LNCaP clone FGC (cell line): ENCODE results near the gene ANGPTL2.

Source experiments
- DNase-seq: peaks from one replicate; pipeline ENCODE4 v3.0.0-alpha.2; 2011; ENCODE audit warnings: low read depth
- H3K4me3 ChIP-seq: 2 replicates; pipeline ENCODE4 v1.5.1; 2011; ENCODE audit warnings: mild to moderate bottlenecking, low read depth, low read length, control low read depth
- TF ChIP-seq, protein P1 (sequence below): IDR thresholded peaks from 2 replicates; pipeline ENCODE4 v1.5.1; 2012; ENCODE audit warnings: mild to moderate bottlenecking; ENCODE audit not compliant: control insufficient read depth, insufficient read depth; ENCODE audit errors: extremely low read depth

Gene ANGPTL2

DNA sequence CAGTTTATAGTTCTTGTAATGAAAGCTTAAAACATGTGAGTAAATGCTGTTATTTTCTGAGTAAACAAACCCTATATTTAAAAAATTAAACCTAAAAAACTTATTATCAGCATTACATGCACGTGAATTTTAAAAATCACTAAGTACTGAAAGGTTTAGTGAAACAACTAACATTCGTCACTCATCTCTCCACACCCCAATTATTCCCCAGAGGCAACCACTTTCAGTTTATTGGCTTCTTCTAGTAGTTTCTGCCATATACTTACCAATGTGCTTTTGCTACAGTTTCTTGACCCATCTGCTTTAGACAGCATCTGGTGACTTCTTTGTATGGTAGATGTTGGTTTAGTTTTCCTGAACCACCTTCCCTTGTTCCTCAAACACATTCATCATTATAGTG is 58.1 kb downstream of the ANGPTL2 start:
- TF ChIP-seq, protein P1, sequence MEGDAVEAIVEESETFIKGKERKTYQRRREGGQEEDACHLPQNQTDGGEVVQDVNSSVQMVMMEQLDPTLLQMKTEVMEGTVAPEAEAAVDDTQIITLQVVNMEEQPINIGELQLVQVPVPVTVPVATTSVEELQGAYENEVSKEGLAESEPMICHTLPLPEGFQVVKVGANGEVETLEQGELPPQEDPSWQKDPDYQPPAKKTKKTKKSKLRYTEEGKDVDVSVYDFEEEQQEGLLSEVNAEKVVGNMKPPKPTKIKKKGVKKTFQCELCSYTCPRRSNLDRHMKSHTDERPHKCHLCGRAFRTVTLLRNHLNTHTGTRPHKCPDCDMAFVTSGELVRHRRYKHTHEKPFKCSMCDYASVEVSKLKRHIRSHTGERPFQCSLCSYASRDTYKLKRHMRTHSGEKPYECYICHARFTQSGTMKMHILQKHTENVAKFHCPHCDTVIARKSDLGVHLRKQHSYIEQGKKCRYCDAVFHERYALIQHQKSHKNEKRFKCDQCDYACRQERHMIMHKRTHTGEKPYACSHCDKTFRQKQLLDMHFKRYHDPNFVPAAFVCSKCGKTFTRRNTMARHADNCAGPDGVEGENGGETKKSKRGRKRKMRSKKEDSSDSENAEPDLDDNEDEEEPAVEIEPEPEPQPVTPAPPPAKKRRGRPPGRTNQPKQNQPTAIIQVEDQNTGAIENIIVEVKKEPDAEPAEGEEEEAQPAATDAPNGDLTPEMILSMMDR = no peak

DNA sequence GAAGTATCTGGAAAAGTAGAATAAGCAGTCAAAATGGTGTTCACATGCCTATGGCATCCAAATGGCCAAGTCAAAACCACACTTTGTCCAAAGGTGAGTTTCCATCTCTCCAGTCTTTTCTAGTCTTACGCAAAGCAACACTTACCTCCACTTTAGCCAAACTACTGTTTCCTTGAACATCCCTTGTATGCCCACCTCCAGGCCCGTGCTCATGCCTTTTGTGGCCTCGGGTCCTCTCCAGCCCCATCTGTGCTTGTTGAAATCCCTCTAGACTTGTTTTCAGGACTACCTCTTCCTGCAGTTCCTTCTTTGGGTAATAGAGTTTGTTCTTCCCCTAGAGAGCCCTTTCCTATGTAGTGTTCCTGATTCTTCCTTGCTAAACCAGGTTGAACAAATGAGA is 61.0 kb downstream of the ANGPTL2 start:
- TF ChIP-seq, protein P1 = no peak
- no peak for DNase-seq

More for the DNA sequence above, 58.1 kb downstream of the ANGPTL2 start:
- H3K4me3 ChIP-seq = no peak overlapping the region
- no peak for DNase-seq

DNA sequence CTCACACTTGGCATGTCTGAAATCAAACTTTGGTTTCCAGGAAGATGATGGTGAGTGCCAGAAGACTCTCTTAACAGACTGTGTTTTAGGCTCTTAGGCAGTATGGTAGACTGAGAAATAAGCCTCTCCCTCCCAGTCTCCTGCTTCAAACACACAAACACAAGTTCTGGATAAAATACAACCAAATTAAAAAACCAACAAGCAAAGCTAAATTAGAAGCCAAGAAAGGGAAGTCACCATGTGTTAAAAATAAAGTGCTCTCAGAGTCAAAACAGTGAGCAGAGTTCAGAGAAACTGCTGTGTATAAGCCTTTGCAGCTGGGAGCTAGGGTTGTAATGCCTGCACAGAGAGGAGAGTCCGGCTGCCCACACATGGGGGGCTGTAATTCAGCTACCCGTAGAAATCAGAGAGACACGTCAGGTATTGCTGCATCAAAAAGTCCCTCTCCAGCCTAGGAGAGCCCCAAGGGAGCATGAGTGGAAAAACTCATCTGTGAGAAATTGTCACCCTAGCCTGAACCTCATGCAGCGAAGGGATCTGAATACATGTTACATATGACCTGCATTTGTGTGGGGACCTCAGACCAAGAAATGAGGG is 62.6 kb downstream of the ANGPTL2 start:
- TF ChIP-seq, protein P1 = no peak
- no peak for DNase-seq
- H3K4me3 ChIP-seq = no peak overlapping the region

More for the DNA sequence above, 61.0 kb downstream of the ANGPTL2 start:
- no peak overlapping the region for H3K4me3 ChIP-seq

DNA sequence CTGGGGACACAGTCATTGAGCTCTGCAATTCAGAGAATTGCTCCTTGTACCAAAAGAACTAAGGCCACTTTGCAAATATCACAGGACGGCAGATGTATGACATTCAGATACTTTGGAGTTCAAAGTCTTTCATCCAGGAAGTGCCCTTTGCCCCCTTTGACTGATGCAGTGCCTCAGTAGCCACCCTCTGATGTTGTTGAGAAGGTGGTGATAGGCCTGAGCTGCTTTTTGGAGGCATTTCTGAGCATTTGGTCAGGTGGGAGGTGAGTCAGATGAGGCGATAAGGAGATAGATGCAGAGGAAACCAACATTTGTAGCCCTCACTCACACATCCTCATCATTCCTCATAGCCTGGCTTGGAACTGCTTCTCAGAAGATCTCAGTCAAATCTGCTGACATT is 63.4 kb downstream of the ANGPTL2 start:
- H3K4me3 ChIP-seq = no peak overlapping the region
- no peak for DNase-seq
- TF ChIP-seq, protein P1 = no peak

DNA sequence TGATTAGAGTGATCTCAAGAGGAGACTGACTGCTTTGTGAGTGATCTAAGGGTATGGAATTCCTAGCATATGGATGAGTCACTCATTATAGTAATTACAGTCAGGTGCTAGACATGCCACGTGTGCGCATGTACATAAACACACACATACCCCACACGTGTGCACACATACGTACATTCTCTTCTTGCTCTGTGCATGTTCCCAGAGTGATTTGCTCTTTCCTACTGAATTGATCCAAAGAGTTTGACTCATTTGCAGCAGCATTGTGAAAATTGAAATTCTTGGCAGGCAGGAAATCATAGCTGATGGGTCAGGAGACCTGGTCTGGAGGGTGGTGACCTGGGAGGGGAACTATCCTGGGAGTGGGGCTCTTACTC is 63.8 kb downstream of the ANGPTL2 start:
- DNase-seq = no peak
- H3K4me3 ChIP-seq = no peak overlapping the region
- TF ChIP-seq, protein P1 = no peak

DNA sequence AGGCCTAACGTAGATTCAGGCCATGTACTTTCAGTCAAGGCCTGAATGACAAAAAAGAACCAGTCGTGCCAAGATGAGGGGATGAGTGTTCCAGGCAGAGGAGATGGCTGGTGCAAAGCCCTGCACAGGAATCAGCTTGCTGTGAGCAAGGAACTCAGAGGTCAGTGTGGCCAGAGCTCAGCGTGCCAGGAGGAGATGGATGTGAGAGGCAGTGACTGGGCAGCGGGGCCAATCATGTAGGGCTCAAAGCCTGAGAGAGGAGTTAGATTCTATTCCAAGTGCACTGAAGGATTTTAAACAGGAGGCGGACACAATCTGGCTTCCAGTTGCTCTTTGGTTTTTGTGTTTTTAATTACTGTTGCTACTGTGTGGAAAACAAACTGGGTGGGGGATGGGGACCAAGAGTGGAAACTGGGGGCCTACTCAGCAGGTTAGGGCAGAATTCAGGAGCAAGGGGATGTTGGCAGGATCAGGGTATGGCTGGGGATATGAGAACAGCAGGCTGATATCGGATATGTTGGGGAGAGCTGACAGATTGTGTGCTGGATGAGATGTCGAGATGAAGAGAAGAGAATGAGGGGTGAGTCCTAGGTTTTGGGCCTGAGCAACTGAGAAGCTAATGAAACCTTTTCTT is 64.3 kb downstream of the ANGPTL2 start:
- TF ChIP-seq, protein P1 = no peak
- DNase-seq = no peak
- H3K4me3 ChIP-seq = no peak overlapping the region

DNA sequence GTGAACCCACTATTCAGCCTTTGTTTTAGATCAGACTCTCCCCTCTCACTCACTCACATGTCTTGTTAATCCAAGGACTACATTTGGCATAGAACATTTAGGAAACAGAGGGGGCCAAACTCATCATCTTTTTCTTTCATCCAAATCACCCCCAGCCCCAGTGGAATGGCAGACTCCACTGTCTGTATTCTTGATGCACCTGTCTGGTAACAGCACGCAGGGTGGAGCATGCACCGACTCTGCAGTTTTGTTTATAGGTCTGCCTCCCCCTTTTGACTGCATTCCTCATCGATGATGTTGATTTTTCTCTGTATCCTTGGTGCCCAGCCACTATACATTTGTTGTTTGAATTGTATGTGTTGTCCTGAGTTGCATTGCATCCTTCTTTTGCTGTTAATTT is 66.0 kb downstream of the ANGPTL2 start:
- no peak for DNase-seq
- H3K4me3 ChIP-seq = no peak overlapping the region
- TF ChIP-seq, protein P1 = no peak
